AG09319 (cell line): ENCODE results near the gene ESPL1.
"Not testable (repeated sequence)": the region's sequence is repeated elsewhere in the genome, so short reads cannot be mapped to it uniquely, and the experiment has no call there.

Experiments used
- DNase-seq: peaks from one replicate; pipeline ENCODE4 v3.0.0-alpha.2; 2010; ENCODE audit warnings: low read depth; ENCODE audit errors: extremely low read depth
- TF ChIP-seq, protein P1 (sequence below): IDR thresholded peaks from 2 replicates; pipeline ENCODE4 v1.5.1; 2011; ENCODE audit warnings: low read depth, mild to moderate bottlenecking, inconsistent platforms, low read length, moderate library complexity

The ESPL1 gene

DNA sequence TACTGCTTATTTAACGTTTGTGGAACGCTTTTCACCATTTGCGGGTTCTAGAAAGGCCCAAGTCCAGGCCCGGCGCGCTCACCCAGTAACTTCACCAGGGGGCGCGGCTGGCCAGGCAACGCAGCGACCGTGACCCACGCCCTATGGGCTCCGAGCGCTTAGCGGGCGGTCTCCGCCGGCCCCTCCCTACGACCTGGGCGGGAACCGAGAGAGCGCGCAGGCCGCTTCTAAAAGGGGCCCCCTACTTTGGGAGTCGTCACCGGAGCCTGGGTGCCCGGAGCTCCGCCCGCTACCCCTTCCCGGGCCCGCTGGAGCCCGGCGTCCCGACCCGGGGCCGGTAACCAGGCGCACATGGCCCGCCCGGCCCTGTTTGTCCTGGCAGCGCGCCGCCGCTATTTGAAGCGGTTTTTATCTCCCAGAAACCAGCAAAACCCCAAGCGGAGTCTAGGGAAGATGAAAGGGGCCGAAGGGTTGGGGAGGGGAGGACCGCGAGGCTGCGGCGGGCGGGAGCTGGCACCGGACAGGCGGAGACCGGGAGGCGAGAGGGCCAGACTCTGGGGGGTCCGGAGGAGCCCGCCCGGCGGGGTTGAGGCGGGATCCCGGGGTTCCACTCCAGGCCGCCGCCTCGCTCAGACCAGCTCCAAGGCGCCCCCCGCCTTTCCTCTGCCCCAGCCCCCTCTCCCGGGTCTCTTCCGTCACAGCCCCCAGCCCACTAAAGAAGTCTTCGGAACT, 56.8 kb downstream of the ESPL1 start:
- peak; percentile 87 for DNase-seq
- TF ChIP-seq, protein P1, sequence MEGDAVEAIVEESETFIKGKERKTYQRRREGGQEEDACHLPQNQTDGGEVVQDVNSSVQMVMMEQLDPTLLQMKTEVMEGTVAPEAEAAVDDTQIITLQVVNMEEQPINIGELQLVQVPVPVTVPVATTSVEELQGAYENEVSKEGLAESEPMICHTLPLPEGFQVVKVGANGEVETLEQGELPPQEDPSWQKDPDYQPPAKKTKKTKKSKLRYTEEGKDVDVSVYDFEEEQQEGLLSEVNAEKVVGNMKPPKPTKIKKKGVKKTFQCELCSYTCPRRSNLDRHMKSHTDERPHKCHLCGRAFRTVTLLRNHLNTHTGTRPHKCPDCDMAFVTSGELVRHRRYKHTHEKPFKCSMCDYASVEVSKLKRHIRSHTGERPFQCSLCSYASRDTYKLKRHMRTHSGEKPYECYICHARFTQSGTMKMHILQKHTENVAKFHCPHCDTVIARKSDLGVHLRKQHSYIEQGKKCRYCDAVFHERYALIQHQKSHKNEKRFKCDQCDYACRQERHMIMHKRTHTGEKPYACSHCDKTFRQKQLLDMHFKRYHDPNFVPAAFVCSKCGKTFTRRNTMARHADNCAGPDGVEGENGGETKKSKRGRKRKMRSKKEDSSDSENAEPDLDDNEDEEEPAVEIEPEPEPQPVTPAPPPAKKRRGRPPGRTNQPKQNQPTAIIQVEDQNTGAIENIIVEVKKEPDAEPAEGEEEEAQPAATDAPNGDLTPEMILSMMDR = peak; percentile 79

DNA sequence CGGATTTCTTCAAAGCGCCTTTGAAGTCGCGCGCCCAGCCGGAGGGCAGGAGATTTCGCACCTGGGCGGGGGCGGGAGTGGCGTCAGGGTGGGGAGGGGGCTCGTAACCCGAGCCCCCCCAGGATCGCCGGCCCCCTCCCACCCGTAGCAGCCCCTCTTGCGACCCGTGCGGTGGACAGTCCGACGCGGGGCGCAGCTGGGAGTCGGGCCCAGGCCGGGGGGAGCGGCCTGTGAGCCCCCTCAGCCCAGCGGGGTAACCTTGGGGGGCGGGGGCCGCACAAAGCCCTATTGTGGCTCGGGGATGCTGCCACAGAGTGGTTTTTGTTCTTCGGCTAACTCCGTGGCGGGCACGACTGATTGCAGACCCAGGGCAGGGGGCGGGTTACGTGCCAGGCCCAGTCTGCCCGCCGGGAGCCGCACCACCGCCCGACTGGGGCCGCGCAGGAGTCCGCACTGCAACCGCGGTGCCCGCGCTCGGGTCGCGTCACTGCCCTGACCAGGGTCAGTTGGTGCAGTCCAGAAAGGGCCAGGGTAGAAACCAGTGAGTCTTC, 57.5 kb downstream of the ESPL1 start:
- no peak for DNase-seq
- TF ChIP-seq, protein P1 = no peak

DNA sequence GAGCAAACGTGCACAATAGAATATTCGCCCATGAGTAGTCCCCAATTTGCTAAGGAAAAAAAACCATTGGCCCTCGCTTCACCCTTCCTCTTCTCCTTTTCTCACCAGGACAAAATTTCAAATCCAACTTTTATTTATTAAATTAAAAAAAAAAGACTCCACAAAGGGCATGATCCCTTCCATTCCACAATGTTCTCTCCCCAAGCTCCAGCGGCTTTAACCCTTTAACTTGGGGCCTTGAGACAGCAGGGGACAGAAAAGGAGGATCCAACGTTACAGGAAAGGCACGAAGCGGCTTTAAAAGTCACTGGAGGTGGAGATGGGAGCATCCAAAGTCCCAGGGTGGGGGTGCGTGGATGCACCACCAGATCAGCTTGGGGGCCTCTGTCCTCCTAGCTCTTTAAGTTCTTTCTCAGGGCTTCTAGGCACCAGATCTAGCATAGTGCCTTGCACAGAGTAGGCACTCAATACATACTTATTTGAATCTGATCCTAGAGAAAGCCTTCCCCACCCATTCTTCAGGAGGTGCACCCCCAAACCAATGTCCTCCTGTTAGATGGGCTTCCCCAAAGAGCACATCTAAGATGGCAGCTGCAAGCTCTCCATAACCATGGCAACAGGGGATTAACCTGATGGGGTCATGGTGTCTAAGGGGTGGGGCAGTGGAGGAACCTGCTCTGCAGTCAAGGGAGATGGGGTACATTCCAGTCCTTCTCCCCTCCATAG, 58.5 kb downstream of the ESPL1 start:
- DNase-seq = no peak
- TF ChIP-seq, protein P1 = no peak

DNA sequence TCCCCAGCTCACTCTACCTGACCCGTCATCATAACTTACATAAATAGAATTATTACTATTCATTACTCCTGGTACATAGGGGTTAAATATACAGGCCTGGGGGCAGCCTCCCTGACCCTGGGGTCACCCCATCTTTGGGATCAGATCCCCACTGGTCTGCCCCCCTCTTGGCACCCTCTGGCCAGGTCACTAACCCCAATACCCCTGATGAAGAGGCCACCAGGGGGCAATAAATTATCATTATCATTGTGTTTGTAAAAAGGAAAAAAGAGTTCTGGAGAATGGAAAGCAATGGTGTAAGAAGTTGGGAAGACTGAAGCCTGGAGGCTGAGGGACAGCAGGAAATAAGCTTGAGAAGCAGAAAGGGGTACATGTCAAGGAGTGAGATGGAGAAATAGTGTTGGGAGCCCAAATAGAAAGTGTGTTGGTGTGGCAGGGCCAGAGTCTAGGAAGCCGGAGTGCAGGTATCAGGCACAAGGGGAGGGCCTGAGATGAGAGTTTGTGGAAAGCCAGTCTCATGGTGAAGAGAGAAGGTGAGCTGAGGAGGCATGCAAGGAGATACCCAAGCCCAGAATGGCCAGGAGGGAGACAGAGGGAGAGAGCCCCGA, 59.4 kb downstream of the ESPL1 start:
- DNase-seq = no peak
- TF ChIP-seq, protein P1 = peak; percentile 35

DNA sequence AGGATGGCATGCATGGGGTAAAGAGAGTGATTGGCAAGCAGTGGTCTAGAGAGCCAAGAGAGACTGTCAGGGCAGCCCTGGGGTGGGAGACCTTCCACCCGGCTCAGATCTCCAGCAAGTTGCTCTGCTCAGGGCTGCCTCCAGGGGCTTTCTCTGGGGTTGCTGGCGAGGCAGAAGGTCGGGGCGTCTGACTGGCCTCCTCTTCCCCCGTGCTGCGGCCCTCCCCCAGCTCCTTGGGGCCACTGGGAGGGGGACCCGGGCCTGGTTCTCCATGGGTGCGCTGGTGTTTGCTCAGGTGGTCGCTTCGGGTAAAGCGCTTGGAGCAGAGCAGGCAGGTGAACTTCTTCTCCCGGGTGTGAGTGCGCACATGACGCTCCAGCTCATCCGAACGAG, 59.9 kb downstream of the ESPL1 start:
- TF ChIP-seq, protein P1 = no peak

DNA sequence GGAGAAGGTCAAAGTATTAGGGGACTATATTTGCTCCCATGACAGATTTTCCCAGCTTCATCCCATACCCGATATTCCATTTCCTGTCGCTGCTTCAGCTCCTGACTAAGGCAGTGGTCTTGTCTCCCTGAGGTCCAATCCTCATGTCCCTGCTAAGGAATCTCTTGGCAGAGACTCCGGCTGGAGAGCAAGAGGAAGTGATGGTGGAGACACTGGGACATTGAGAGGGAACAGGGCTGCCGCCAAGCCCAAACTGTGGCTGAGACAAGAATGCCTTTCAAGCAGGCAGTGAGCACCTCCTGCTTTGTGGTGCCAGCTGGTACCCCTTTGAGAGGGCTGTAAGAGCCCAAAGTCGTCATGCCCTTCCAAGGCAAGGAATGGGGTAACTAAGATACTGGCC, 62.6 kb downstream of the ESPL1 start:
- no peak for DNase-seq
- TF ChIP-seq, protein P1 = no peak

More for the DNA sequence above, 59.9 kb downstream of the ESPL1 start:
- DNase-seq = no peak

DNA sequence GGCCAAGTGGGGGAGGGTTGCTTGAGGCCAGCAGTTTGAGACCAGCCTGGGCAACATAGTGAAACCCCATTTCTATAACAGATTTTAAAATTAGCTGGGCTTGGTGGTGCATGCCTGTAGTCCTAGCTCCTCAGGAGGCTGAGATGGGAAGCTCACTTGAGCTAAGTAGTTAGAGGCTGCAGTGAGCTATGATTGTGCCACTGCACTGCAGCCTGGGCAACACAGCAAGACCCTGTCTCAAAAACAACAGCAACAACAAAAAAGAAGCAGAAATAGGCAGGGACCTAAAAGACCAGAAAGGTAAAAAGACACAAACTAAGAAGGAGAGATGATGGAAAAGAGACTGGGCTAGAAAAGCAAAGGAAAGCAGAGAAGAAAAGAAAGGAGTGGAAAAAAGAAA, 64.2 kb downstream of the ESPL1 start:
- not testable (repeated sequence) for DNase-seq
